K562 (cell line): ENCODE results near the gene POU2AF3. TPM values are rescaled to one million over a fixed set of nuclear protein-coding genes. Genes with fewer than 3 reads are reported as not detected.

Source experiments
- ATAC-seq: fragments of 200-7000 bp; cut with Tn5 transposase; 3 replicates; pipeline ENCODE4 v1.9.1; 2020; ENCODE audit warnings: moderate library complexity
- BruUV-seq: library from RNA; stranded (reverse); fragments of 400-500 nt; replicated peaks from 2 replicates; lab custom pipeline; 2021; lab: Mats Ljungman, UMichigan
- CTCF ChIA-PET: fragments of 300-600 bp; formaldehyde crosslinking; extraction: SDS; loops from one replicate; lab custom pipeline; 2021; ENCODE audit warnings: low intra/inter-chr PET ratio; lab: Yijun Ruan, JAX
- POLR2A ChIA-PET: fragments of 300-600, 350-650 bp; sonication (Branson Sonifier 250); formaldehyde crosslinking; extraction: SDS; loops from one replicate; lab custom pipeline; 2021; ENCODE audit warnings: antibody characterized with exemption, inconsistent platforms; lab: Yijun Ruan, JAX
- DNase-seq, 4 experiments: peaks; one replicate each; pipeline versions ENCODE4 v3.0.0 to v3.0.0-alpha.2; 2011 to 2018; ENCODE audit warnings: low spot score in 3 of 4, mixed read lengths in 3 of 4; ENCODE audit errors: extremely low read depth in 1 of 4
- FAIRE-seq: peaks from 2 replicates; lab custom pipeline; 2011; peaks lifted over from hg19 to GRCh38; lab: Jason Lieb, UNC
- H2AFZ ChIP-seq: 2 replicates; pipeline ENCODE4 v1.6.0; 2011; ENCODE audit warnings: low read depth, low read length, control low read depth, inconsistent platforms
- H3K27ac ChIP-seq: fragments of 200-600 bp; 3 replicates; pipeline ENCODE4 v1.8.0; 2011; ENCODE audit warnings: low read depth, mild to moderate bottlenecking, control low read depth, inconsistent platforms, low read length, moderate library complexity, mixed read lengths; ENCODE audit errors: extremely low read depth
- H3K27me3 ChIP-seq, 2 experiments: fragments of 300-600 bp in 1 of 2; 2 replicates in 1 of 2; 3 replicates in 1 of 2; pipeline versions ENCODE4 v1.6.0 to v1.8.0; 2011; ENCODE audit warnings: inconsistent platforms in 2 of 2, low read length in 2 of 2, mild to moderate bottlenecking in 1 of 2, mixed read lengths in 1 of 2, moderate library complexity in 1 of 2; ENCODE audit not compliant: control insufficient read depth in 2 of 2, insufficient read depth in 2 of 2
- H3K36me3 ChIP-seq: fragments of 300-600 bp; 3 replicates; pipeline ENCODE4 v1.8.0; 2011; ENCODE audit warnings: mild to moderate bottlenecking, low read length, inconsistent platforms; ENCODE audit not compliant: control insufficient read depth, insufficient read depth
- H3K4me1 ChIP-seq, 2 experiments: fragments of 200-600 bp in 1 of 2; replicated peaks in 1 of 2; 2 replicates in 1 of 2; 3 replicates in 1 of 2; pipeline versions ENCODE4 v1.5.1 to v1.8.0; 2011; ENCODE audit warnings: inconsistent platforms in 2 of 2, low read length in 2 of 2, mild to moderate bottlenecking in 1 of 2, mixed read lengths in 1 of 2, moderate library complexity in 1 of 2; ENCODE audit not compliant: control insufficient read depth in 2 of 2, insufficient read depth in 2 of 2
- H3K4me2 ChIP-seq: 2 replicates; pipeline ENCODE4 v1.6.1; 2011; ENCODE audit warnings: low read length, control low read depth, inconsistent platforms, mixed read lengths; ENCODE audit not compliant: insufficient read depth
- H3K4me3 ChIP-seq: fragments of 200-600 bp; sonication (generic), shearing (Covaris generic); 2 replicates; pipeline ENCODE4 v1.5.1; 2016; ENCODE audit warnings: control low read depth, inconsistent platforms
- H3K79me2 ChIP-seq: fragments of 200-600 bp; 3 replicates; pipeline ENCODE4 v1.8.0; 2011; ENCODE audit warnings: low read length, inconsistent platforms; ENCODE audit not compliant: control insufficient read depth, insufficient read depth
- H3K9ac ChIP-seq, 2 experiments: 2 replicates each; pipeline versions ENCODE4 v1.6.0 to v1.6.1; 2011; ENCODE audit warnings: low read depth in 2 of 2, low read length in 2 of 2, control low read depth in 1 of 2, inconsistent platforms in 1 of 2, mild to moderate bottlenecking in 1 of 2, mixed read lengths in 1 of 2; ENCODE audit not compliant: insufficient read depth in 1 of 2
- H3K9me1 ChIP-seq: one replicate; pipeline ENCODE4 v1.6.0; 2011; ENCODE audit warnings: inconsistent platforms, mild to moderate bottlenecking, low read length, moderate library complexity; ENCODE audit not compliant: control insufficient read depth, insufficient read depth
- H3K9me3 ChIP-seq: replicated peaks from 2 replicates; pipeline ENCODE4 v1.5.1; 2011; ENCODE audit warnings: low read depth, low read length, inconsistent platforms; ENCODE audit not compliant: control insufficient read depth, insufficient read depth
- H4K20me1 ChIP-seq: replicated peaks from 2 replicates; pipeline ENCODE4 v1.6.1; 2011; ENCODE audit warnings: low read length, inconsistent platforms, mixed read lengths; ENCODE audit not compliant: control insufficient read depth, insufficient read depth
- ARNT ChIP-seq, 2 experiments: fragments of 450-650 bp; IDR thresholded peaks; 2 replicates each; pipeline ENCODE4 v1.6.1; 2016; ENCODE audit warnings: mild to moderate bottlenecking in 1 of 2
- DIDO1 ChIP-seq: fragments of 450-650 bp; IDR thresholded peaks from 2 replicates; pipeline ENCODE4 v1.6.1; 2016; ENCODE audit warnings: low read depth, missing biosample characterization, missing genetic modification characterization
- DLX4 ChIP-seq: fragments of 250-450 bp; sonication (Bioruptor Pico); IDR thresholded peaks from 2 replicates; pipeline ENCODE4 v1.6.1; 2021; ENCODE audit warnings: mild to moderate bottlenecking
- ELF4 ChIP-seq: fragments of 450-650 bp; formaldehyde crosslinking; IDR thresholded peaks from 2 replicates; pipeline ENCODE4 v1.4.0; 2022; ENCODE audit warnings: missing genetic modification characterization
- FOSL1 ChIP-seq: fragments of 200-800 bp; sonication (Bioruptor generic); conservative IDR thresholded peaks from 2 replicates; pipeline ENCODE4 v1.6.1; 2016; ENCODE audit warnings: missing genetic modification characterization, missing compliant biosample characterization
- IRF1 ChIP-seq: sonication (generic); formaldehyde crosslinking; IDR thresholded peaks from 2 replicates; pipeline ENCODE4 v1.8.0; 2022; ENCODE audit warnings: missing genetic modification reagents, mild to moderate bottlenecking, borderline replicate concordance
- KLF1 ChIP-seq: fragments of 450-650 bp; IDR thresholded peaks from 2 replicates; pipeline ENCODE4 v1.6.1; 2016; ENCODE audit warnings: missing genetic modification characterization, missing compliant biosample characterization
- KLF6 ChIP-seq: fragments of 250-450 bp; sonication (Bioruptor Pico); IDR thresholded peaks from 2 replicates; pipeline ENCODE4 v1.4.0; 2020; ENCODE audit warnings: mild to moderate bottlenecking, moderate library complexity, borderline replicate concordance
- MYBL2 ChIP-seq, 2 experiments: fragments of 450-650 bp in 1 of 2; sonication (generic) in 1 of 2; formaldehyde crosslinking in 1 of 2; IDR thresholded peaks; 2 replicates each; pipeline versions ENCODE4 v1.6.1 to v1.8.1; 2017 to 2022; ENCODE audit warnings: borderline replicate concordance in 1 of 2, inconsistent platforms in 1 of 2, low read depth in 1 of 2, mild to moderate bottlenecking in 1 of 2, missing genetic modification reagents in 1 of 2, moderate library complexity in 1 of 2
- PTBP1 ChIP-seq: fragments of 200-400 bp; formaldehyde crosslinking; IDR thresholded peaks from 2 replicates; pipeline ENCODE4 v1.6.1; 2017; ENCODE audit warnings: low read depth, low read length
- TBP ChIP-seq: optimal IDR thresholded peaks from 2 replicates; pipeline ENCODE3; 2011; ENCODE audit warnings: low read depth, low read length, improper control_type of control experiment
- TCF3 ChIP-seq: sonication (generic); formaldehyde crosslinking; IDR thresholded peaks from 2 replicates; pipeline ENCODE4 v1.4.0; 2020; ENCODE audit warnings: mild to moderate bottlenecking, missing genetic modification reagents
- TRIM28 ChIP-seq: fragments of 450-650 bp; IDR thresholded peaks from 2 replicates; pipeline ENCODE4 v1.6.1; 2017
- WHSC1 ChIP-seq: IDR thresholded peaks from one replicate; pipeline ENCODE4 v1.6.1; 2012; ENCODE audit warnings: low read length, control low read depth, inconsistent platforms
- ZNF239 ChIP-seq: fragments of 250-450 bp; sonication (Bioruptor Pico); IDR thresholded peaks from 2 replicates; pipeline ENCODE4 v1.4.0; 2020; ENCODE audit warnings: mild to moderate bottlenecking
- ZNF280A ChIP-seq: fragments of 450-650 bp; IDR thresholded peaks from 2 replicates; pipeline ENCODE4 v1.6.1; 2018; ENCODE audit warnings: mild to moderate bottlenecking, low read depth; ENCODE audit not compliant: partially characterized antibody
- ZNF444 ChIP-seq: fragments of 250-450 bp; sonication (Bioruptor Pico); IDR thresholded peaks from 2 replicates; pipeline ENCODE4 v1.4.0; 2020; ENCODE audit warnings: mild to moderate bottlenecking, moderate library complexity
- ZNF655 ChIP-seq: fragments of 250-450 bp; sonication (Bioruptor Pico); IDR thresholded peaks from 2 replicates; pipeline ENCODE4 v1.5.0; 2021
- ZNF668 ChIP-seq: fragments of 250-450 bp; sonication (Bioruptor Pico); IDR thresholded peaks from 2 replicates; pipeline ENCODE4 v1.8.0; 2022; ENCODE audit warnings: mild to moderate bottlenecking, inconsistent platforms
- WGBS: fragments of 100-300 bp; shearing (Covaris generic); methylation state at CpG from one replicate; pipeline ENCODE4 v1.1.6; 2016; ENCODE audit warnings: low coverage, mixed read lengths; ENCODE audit not compliant: insufficient coverage; ENCODE audit errors: missing lambda C conversion rate; 5-methylcytosine and 5-hydroxymethylcytosine counted together
- in situ Hi-C: fragments of 300-500 bp; cut with MboI; formaldehyde crosslinking; loops from 4 replicates; pipeline ENCODE4 v1.15.0; 2018; ENCODE audit warnings: inconsistent platforms, mixed read lengths
- intact Hi-C: fragments of 100-400 bp; cut with micrococcal nuclease; formaldehyde crosslinking; loops from 2 replicates; pipeline ENCODE4 v1.14.2; 2022
- polyA plus RNA-seq, 8 experiments: library from polyadenylated mRNA; depleted of rRNA in 4 of 8; stranded (reverse) in 5 of 8; unstranded in 3 of 8; fragments of >200 nt; fragmentation: Nextera tagmentation in 2 of 8; fragmentation: Illumina TruSeq in 1 of 8; extraction: Ambion mirVana in 2 of 8; extraction: Trizol in 1 of 8; gene quantifications; 2 replicates each; pipeline versions ENCODE4 v1.2.1 to v1.2.3, GENCODE V29; 2011 to 2014; ENCODE audit warnings: inconsistent platforms in 1 of 8, missing spikeins in 1 of 8
- total RNA-seq, 7 experiments: library from RNA; depleted of rRNA in 6 of 7; stranded (reverse); fragments of >200 nt in 6 of 7; fragmentation: Illumina TruSeq in 2 of 7; extraction: Trizol in 2 of 7; gene quantifications; 2 replicates each; pipeline versions ENCODE4 v1.2.1 to v1.2.3, GENCODE V29; 2011 to 2021; ENCODE audit warnings: low replicate concordance in 1 of 7

The POU2AF3 gene
- total and polyA plus RNA-seq, 9 of the 15 experiments (the other 6 are each of a cell fraction or from before 2014, with no cell fraction given), result not detected

GRCh38 chr11:111305162-111305802, 6.9 kb downstream of the POU2AF3 start (continued):
- no peak for TF ChIP-seq ZNF280A
- no peak for TF ChIP-seq WHSC1
- no peak for TF ChIP-seq DIDO1 (tag)
- no peak for TF ChIP-seq IRF1 (CRISPR knock-in tag)
- TF ChIP-seq PTBP1, result no peak
- TF ChIP-seq ZNF655, result no peak

GRCh38 chr11:111305876-111306275, 7.5 kb downstream of the POU2AF3 start:
- FAIRE-seq (no peak), DNase-seq (peak in 1 of 4 experiments; percentile 4), ATAC-seq (peak; percentile 41; the same call in 1 of the 3 replicates)
- no peak overlapping the region for H2AFZ ChIP-seq
- WGBS, result 3% methylated on average over 4 of the region's 4 CpGs
- in situ Hi-C loops (no loop called here), intact Hi-C loops (no loop called here)
- no peaks in the 10 kb centered on the region for H3K79me2 ChIP-seq
- ChIA-PET CTCF (no interaction called here), POLR2A (no interaction called here)
- H3K9ac ChIP-seq, result no peak overlapping the region
- BruUV-seq, result no TSS peak
- no peaks in the 10 kb centered on the region; the same call in 1 of the 2 replicates for H4K20me1 ChIP-seq
- no peak overlapping the region for H3K4me2 ChIP-seq
- peaks cover 0 to 8% of the 10 kb centered on the region in 2 experiments; a peak in 2 of 5 replicates for H3K27me3 ChIP-seq
- H3K4me1 ChIP-seq, result no peaks in the 10 kb centered on the region
- no peaks in the 10 kb centered on the region for H3K9me1 ChIP-seq
- no peak overlapping the region for H3K27ac ChIP-seq
- H3K36me3 ChIP-seq, result no peaks in the 10 kb centered on the region
- no peaks in the 10 kb centered on the region for H3K9me3 ChIP-seq
- no peak overlapping the region for H3K4me3 ChIP-seq
- no peak for TF ChIP-seq DLX4 (CRISPR knock-in tag)
- no peak for TF ChIP-seq TBP
- no peak for TF ChIP-seq MYBL2 (IDR thresholded peaks at IDR 0.05; ENCODE audit: low read depth)
- no peak for TF ChIP-seq MYBL2 (CRISPR knock-in tag; IDR thresholded peaks at IDR 0.05; ENCODE audit: borderline replicate concordance)
- no peak for TF ChIP-seq KLF6 (CRISPR knock-in tag)
- no peak for TF ChIP-seq ELF4 (CRISPR knock-in tag)
- no peak for TF ChIP-seq ARNT (IDR thresholded peaks at IDR 0.05)
- TF ChIP-seq KLF1 (tag), result no peak
- TF ChIP-seq TRIM28, result no peak
- no peak for TF ChIP-seq ZNF239 (CRISPR knock-in tag)
- no peak for TF ChIP-seq FOSL1 (tag)
- TF ChIP-seq ZNF444 (CRISPR knock-in tag), result no peak
- no peak for TF ChIP-seq ZNF668
- no peak for TF ChIP-seq TCF3 (CRISPR knock-in tag)
